Liver (tissue), 3 donors: ENCODE data around the gene RPTOR.

Experiments used
- CTCF ChIP-seq: fragments of 150-350 bp; IDR thresholded peaks from 2 replicates; pipeline ENCODE4 v1.5.1; 2017; ENCODE audit warnings: improper control_type of control experiment, low read depth, low read length; ENCODE audit not compliant: missing input control
- FOXA1 ChIP-seq: IDR thresholded peaks from 2 replicates; pipeline ENCODE4 v1.6.1; 2016; ENCODE audit warnings: antibody characterized with exemption
- GABPA ChIP-seq, 2 donors: IDR thresholded peaks in 1 of 2; conservative IDR thresholded peaks in 1 of 2; 2 replicates each; pipeline ENCODE4 v1.6.1; 2016; ENCODE audit warnings: antibody characterized with exemption in 2 of 2, mild to moderate bottlenecking in 1 of 2, moderate library complexity in 1 of 2
- HNF4A ChIP-seq, 2 donors: conservative IDR thresholded peaks; 2 replicates each; pipeline ENCODE4 v1.6.1; 2016; ENCODE audit warnings: antibody characterized with exemption in 2 of 2, mild to moderate bottlenecking in 2 of 2
- HNF4G ChIP-seq: IDR thresholded peaks from 2 replicates; pipeline ENCODE4 v1.6.1; 2016; ENCODE audit warnings: antibody characterized with exemption
- JUND ChIP-seq, 2 donors: IDR thresholded peaks; 2 replicates each; pipeline ENCODE4 v1.6.1; 2016; ENCODE audit warnings: antibody characterized with exemption in 2 of 2
- NR2F2 ChIP-seq: IDR thresholded peaks from 2 replicates; pipeline ENCODE4 v1.6.1; 2016; ENCODE audit warnings: antibody characterized with exemption
- RAD21 ChIP-seq, 2 donors: IDR thresholded peaks; 2 replicates each; pipeline ENCODE4 v1.6.1; 2016; ENCODE audit warnings: antibody characterized with exemption in 2 of 2, mild to moderate bottlenecking in 2 of 2
- REST ChIP-seq: IDR thresholded peaks from 2 replicates; pipeline ENCODE4 v1.6.1; 2016; ENCODE audit warnings: antibody characterized with exemption, mild to moderate bottlenecking
- TAF1 ChIP-seq: conservative IDR thresholded peaks from 2 replicates; pipeline ENCODE4 v1.6.1; 2016; ENCODE audit warnings: antibody characterized with exemption, mild to moderate bottlenecking
- TF ChIP-seq, protein P1 (sequence below): IDR thresholded peaks from 2 replicates; pipeline ENCODE4 v1.6.1; 2016; ENCODE audit warnings: antibody characterized with exemption
- TF ChIP-seq, protein P2 (sequence below): IDR thresholded peaks from 2 replicates; pipeline ENCODE4 v1.6.1; 2016; ENCODE audit warnings: antibody characterized with exemption
- TF ChIP-seq, protein P3 (sequence below): IDR thresholded peaks from 2 replicates; pipeline ENCODE4 v1.6.1; 2016; ENCODE audit warnings: antibody characterized with exemption
- donor health status: healthy.
- donor health status: healthy.

DNA sequence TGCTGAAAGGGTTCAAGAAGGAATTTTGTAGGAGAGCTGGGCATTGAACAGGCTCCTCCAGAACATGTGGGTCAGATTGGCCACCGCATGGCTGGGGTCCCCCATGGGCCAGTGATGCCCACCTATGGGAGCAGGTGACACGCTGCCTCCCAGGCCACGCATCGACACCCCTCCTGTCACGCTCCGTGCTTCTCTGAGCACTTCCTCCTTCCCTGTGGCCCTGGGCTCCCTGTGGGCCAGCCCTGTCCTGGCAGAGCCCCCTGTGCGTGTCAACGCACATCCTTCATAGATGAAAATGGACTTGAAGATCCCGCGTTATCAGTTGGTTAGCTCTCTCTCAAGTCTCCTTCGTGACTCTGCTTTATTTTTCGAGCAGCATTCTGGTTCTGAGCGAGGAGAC, 160.3 kb downstream of the RPTOR start:
- TF ChIP-seq CTCF (no peak), GABPA (IDR thresholded peaks at IDR 0.05 in 1 of 2, conservative IDR thresholded peaks at IDR 0.05 in 1 of 2) (no peak), JUND (IDR thresholded peaks at IDR 0.05) (no peak), RAD21 (IDR thresholded peaks at IDR 0.05) (no peak), REST (no peak), TAF1 (no peak), HNF4G (no peak), NR2F2 (no peak), HNF4A (conservative IDR thresholded peaks at IDR 0.05) (no peak), FOXA1 (no peak)
- TF ChIP-seq, protein P1, sequence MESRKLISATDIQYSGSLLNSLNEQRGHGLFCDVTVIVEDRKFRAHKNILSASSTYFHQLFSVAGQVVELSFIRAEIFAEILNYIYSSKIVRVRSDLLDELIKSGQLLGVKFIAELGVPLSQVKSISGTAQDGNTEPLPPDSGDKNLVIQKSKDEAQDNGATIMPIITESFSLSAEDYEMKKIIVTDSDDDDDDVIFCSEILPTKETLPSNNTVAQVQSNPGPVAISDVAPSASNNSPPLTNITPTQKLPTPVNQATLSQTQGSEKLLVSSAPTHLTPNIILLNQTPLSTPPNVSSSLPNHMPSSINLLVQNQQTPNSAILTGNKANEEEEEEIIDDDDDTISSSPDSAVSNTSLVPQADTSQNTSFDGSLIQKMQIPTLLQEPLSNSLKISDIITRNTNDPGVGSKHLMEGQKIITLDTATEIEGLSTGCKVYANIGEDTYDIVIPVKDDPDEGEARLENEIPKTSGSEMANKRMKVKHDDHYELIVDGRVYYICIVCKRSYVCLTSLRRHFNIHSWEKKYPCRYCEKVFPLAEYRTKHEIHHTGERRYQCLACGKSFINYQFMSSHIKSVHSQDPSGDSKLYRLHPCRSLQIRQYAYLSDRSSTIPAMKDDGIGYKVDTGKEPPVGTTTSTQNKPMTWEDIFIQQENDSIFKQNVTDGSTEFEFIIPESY, result no peak
- TF ChIP-seq, protein P2, sequence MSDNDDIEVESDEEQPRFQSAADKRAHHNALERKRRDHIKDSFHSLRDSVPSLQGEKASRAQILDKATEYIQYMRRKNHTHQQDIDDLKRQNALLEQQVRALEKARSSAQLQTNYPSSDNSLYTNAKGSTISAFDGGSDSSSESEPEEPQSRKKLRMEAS, result no peak
- TF ChIP-seq, protein P3, sequence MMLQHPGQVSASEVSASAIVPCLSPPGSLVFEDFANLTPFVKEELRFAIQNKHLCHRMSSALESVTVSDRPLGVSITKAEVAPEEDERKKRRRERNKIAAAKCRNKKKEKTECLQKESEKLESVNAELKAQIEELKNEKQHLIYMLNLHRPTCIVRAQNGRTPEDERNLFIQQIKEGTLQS, result no peak
